IMR-90 (cell line): ENCODE results near the gene PRR19. TPM values are rescaled to one million over a fixed set of nuclear protein-coding genes. Genes with fewer than 3 reads are reported as not detected.

ENCODE experiments used
- ATAC-seq: fragments of 200-7000 bp; cut with Tn5 transposase; 2 replicates; pipeline ENCODE4 v1.9.1; 2020; ENCODE audit warnings: low read depth, mild to moderate bottlenecking, moderate library complexity
- BruUV-seq: library from RNA; stranded (reverse); fragments of 400-500 nt; replicated peaks from 2 replicates; lab custom pipeline; 2021; lab: Mats Ljungman, UMichigan
- CTCF ChIA-PET: fragments of 300-600 bp; formaldehyde crosslinking; extraction: SDS; loops from one replicate; lab custom pipeline; 2021; ENCODE audit warnings: antibody characterized with exemption; lab: Yijun Ruan, JAX
- POLR2A ChIA-PET: fragments of 300-600 bp; sonication (Branson Sonifier 250); formaldehyde crosslinking; loops from one replicate; lab custom pipeline; 2022; ENCODE audit warnings: antibody characterized with exemption; ENCODE audit not compliant: unreplicated experiment; lab: Charles Lee
- DNase-seq: peaks from one replicate; pipeline ENCODE4 v3.0.0; 2013
- H2AFZ ChIP-seq: replicated peaks from 2 replicates; pipeline ENCODE3; 2013; ENCODE audit warnings: low read length, mild to moderate bottlenecking; ENCODE audit not compliant: poor library complexity
- H2AK5ac ChIP-seq: 2 replicates; pipeline ENCODE4 v1.6.1; 2013; ENCODE audit warnings: low read depth, low read length, inconsistent platforms
- H2AK9ac ChIP-seq: replicated peaks from 2 replicates; pipeline ENCODE3; 2013; ENCODE audit warnings: mild to moderate bottlenecking, low read depth, low read length, moderate library complexity; ENCODE audit not compliant: poor library complexity
- H2BK120ac ChIP-seq: 2 replicates; pipeline ENCODE4 v1.6.1; 2013; ENCODE audit warnings: low read depth, low read length, inconsistent platforms
- H2BK15ac ChIP-seq: 3 replicates; pipeline ENCODE4 v1.6.1; 2013; ENCODE audit warnings: low read depth, low read length, inconsistent platforms
- H2BK20ac ChIP-seq: 2 replicates; pipeline ENCODE4 v1.6.1; 2013; ENCODE audit warnings: low read depth, mild to moderate bottlenecking, inconsistent platforms, low read length, moderate library complexity
- H2BK5ac ChIP-seq: 2 replicates; pipeline ENCODE4 v1.6.1; 2013; ENCODE audit warnings: mild to moderate bottlenecking, low read depth, low read length, inconsistent platforms; ENCODE audit not compliant: poor library complexity, severe bottlenecking
- H3K14ac ChIP-seq: replicated peaks from 2 replicates; pipeline ENCODE4 v1.6.1; 2013; ENCODE audit warnings: low read depth, low read length, inconsistent platforms
- H3K18ac ChIP-seq: 2 replicates; pipeline ENCODE4 v1.6.1; 2013; ENCODE audit warnings: low read depth, low read length, control low read depth
- H3K23ac ChIP-seq: 2 replicates; pipeline ENCODE4 v1.6.1; 2013; ENCODE audit warnings: low read depth, low read length, inconsistent platforms
- H3K27ac ChIP-seq: 2 replicates; pipeline ENCODE4 v1.5.1; 2013; ENCODE audit warnings: mild to moderate bottlenecking, control low read depth, low read length; ENCODE audit not compliant: insufficient read depth
- H3K27me3 ChIP-seq: 2 replicates; pipeline ENCODE4 v1.6.1; 2013; ENCODE audit warnings: low read length; ENCODE audit not compliant: control insufficient read depth, insufficient read depth
- H3K36me3 ChIP-seq: 2 replicates; pipeline ENCODE4 v1.6.1; 2013; ENCODE audit warnings: low read length, mixed read lengths; ENCODE audit not compliant: control insufficient read depth, insufficient read depth
- H3K4ac ChIP-seq: 2 replicates; pipeline ENCODE4 v1.6.1; 2013; ENCODE audit warnings: low read depth, low read length, inconsistent platforms
- H3K4me1 ChIP-seq: 2 replicates; pipeline ENCODE4 v1.6.1; 2013; ENCODE audit warnings: low read length, mixed read lengths; ENCODE audit not compliant: control insufficient read depth, insufficient read depth
- H3K4me2 ChIP-seq: 2 replicates; pipeline ENCODE4 v1.6.1; 2013; ENCODE audit warnings: low read depth, mild to moderate bottlenecking, control low read depth, low read length, moderate library complexity
- H3K4me3 ChIP-seq: 2 replicates; pipeline ENCODE4 v1.5.1; 2013; ENCODE audit warnings: low read depth, mild to moderate bottlenecking, control low read depth, low read length, moderate library complexity; ENCODE audit not compliant: insufficient read depth
- H3K56ac ChIP-seq: 2 replicates; pipeline ENCODE4 v1.6.1; 2013; ENCODE audit warnings: low read length, inconsistent platforms; ENCODE audit not compliant: insufficient read depth; ENCODE audit errors: extremely low read depth
- H3K79me1 ChIP-seq, 2 experiments: 2 replicates each; pipeline ENCODE4 v1.6.1; 2013; ENCODE audit warnings: low read length in 2 of 2, inconsistent platforms in 1 of 2, low read depth in 1 of 2
- H3K9ac ChIP-seq: 2 replicates; pipeline ENCODE4 v1.6.1; 2013; ENCODE audit warnings: low read depth, low read length, control low read depth
- H3K9me1 ChIP-seq: 2 replicates; pipeline ENCODE4 v1.6.1; 2013; ENCODE audit warnings: low read length, inconsistent platforms; ENCODE audit not compliant: insufficient read depth
- H3K9me3 ChIP-seq: 2 replicates; pipeline ENCODE4 v1.6.1; 2013; ENCODE audit warnings: low read length; ENCODE audit not compliant: control insufficient read depth, insufficient read depth
- H4K20me1 ChIP-seq: 2 replicates; pipeline ENCODE4 v1.6.1; 2013; ENCODE audit warnings: low read length, inconsistent platforms; ENCODE audit not compliant: insufficient read depth
- H4K5ac ChIP-seq: 2 replicates; pipeline ENCODE4 v1.6.1; 2013; ENCODE audit warnings: mild to moderate bottlenecking, low read depth, low read length, control low read depth
- H4K8ac ChIP-seq, 2 experiments: 2 replicates each; pipeline ENCODE4 v1.6.1; 2013; ENCODE audit warnings: low read depth in 2 of 2, low read length in 2 of 2, control low read depth in 1 of 2, inconsistent platforms in 1 of 2
- H4K91ac ChIP-seq: 2 replicates; pipeline ENCODE4 v1.6.1; 2013; ENCODE audit warnings: low read depth, low read length, inconsistent platforms; ENCODE audit not compliant: insufficient read depth
- CEBPB ChIP-seq: IDR thresholded peaks from 2 replicates; pipeline ENCODE4 v1.6.1; 2012; ENCODE audit warnings: low read depth, low read length, improper control_type of control experiment
- CHD1 ChIP-seq: IDR thresholded peaks from 2 replicates; pipeline ENCODE4 v1.6.1; 2012; ENCODE audit warnings: low read depth, low read length, improper control_type of control experiment
- FOS ChIP-seq: fragments of 150-350 bp; IDR thresholded peaks from 2 replicates; pipeline ENCODE4 v1.6.1; 2016; ENCODE audit warnings: low read depth, low read length
- MAFK ChIP-seq: IDR thresholded peaks from 2 replicates; pipeline ENCODE4 v1.6.1; 2012; ENCODE audit warnings: low read depth, low read length, improper control_type of control experiment
- MAZ ChIP-seq: IDR thresholded peaks from 2 replicates; pipeline ENCODE4 v1.6.1; 2012; ENCODE audit warnings: low read depth, mild to moderate bottlenecking, low read length, improper control_type of control experiment, moderate library complexity, borderline replicate concordance
- POLR2A ChIP-seq: IDR thresholded peaks from 2 replicates; pipeline ENCODE4 v1.6.1; 2012; ENCODE audit warnings: mild to moderate bottlenecking, low read depth, low read length
- RAD21 ChIP-seq: IDR thresholded peaks from 2 replicates; pipeline ENCODE4 v1.6.1; 2012; ENCODE audit warnings: low read length, improper control_type of control experiment
- RCOR1 ChIP-seq: IDR thresholded peaks from 2 replicates; pipeline ENCODE4 v1.6.1; 2012; ENCODE audit warnings: mild to moderate bottlenecking, low read length, improper control_type of control experiment; ENCODE audit not compliant: insufficient replicate concordance
- RFX5 ChIP-seq: IDR thresholded peaks from 2 replicates; pipeline ENCODE4 v1.8.0; 2012; ENCODE audit warnings: low read depth, mild to moderate bottlenecking, low read length, moderate library complexity
- SMC3 ChIP-seq: fragments of 150-350 bp; IDR thresholded peaks from 2 replicates; pipeline ENCODE4 v1.6.1; 2016; ENCODE audit warnings: low read depth, mild to moderate bottlenecking, antibody characterized with exemption, low read length, moderate library complexity
- WGBS, 2 experiments: methylation state at CpG; one replicate each; pipeline versions ENCODE4 v1.1.5 to v1.1.7; 2013; ENCODE audit warnings: missing lambda C conversion rate in 2 of 2; ENCODE audit not compliant: insufficient read length in 1 of 2; ENCODE audit errors: extremely low coverage in 2 of 2; 5-methylcytosine and 5-hydroxymethylcytosine counted together
- dilution Hi-C: fragments of 300-500 bp; cut with HindIII; formaldehyde crosslinking; loops from one replicate; pipeline ENCODE4 v1.14.3; 2018; ENCODE audit warnings: low sequenced_read_pairs; ENCODE audit not compliant: unreplicated experiment
- in situ Hi-C: fragments of 300-500 bp; cut with MboI; formaldehyde crosslinking; loops from 3 replicates; pipeline ENCODE4 v1.14.3; 2019; ENCODE audit warnings: low sequenced_read_pairs, inconsistent platforms, mixed read lengths
- intact Hi-C: fragments of 100-400 bp; cut with micrococcal nuclease; formaldehyde crosslinking; loops from 2 replicates; pipeline ENCODE4 v1.10.0; 2022
- polyA plus RNA-seq, 3 experiments: library from polyadenylated mRNA; depleted of rRNA; stranded (reverse); fragments of >200 nt; gene quantifications; 2 replicates each; pipeline ENCODE4 v1.2.3, GENCODE V29; 2012; ENCODE audit warnings: low replicate concordance in 1 of 3
- total RNA-seq: library from RNA; depleted of rRNA; stranded (reverse); fragments of >200 nt; gene quantifications from 2 replicates; pipeline ENCODE4 v1.2.3, GENCODE V29; 2012
- TF ChIP-seq, protein P1 (sequence below): conservative IDR thresholded peaks from 2 replicates; pipeline ENCODE4 v1.5.1; 2012; ENCODE audit warnings: mild to moderate bottlenecking, low read depth, low read length, improper control_type of control experiment
- TF ChIP-seq, protein P2 (sequence below): fragments of 150-350 bp; IDR thresholded peaks from 2 replicates; pipeline ENCODE4 v1.6.1; 2017; ENCODE audit warnings: mild to moderate bottlenecking, antibody characterized with exemption, low read length, low read depth
- TF ChIP-seq, protein P3 (sequence below): fragments of 150-350 bp; IDR thresholded peaks from 2 replicates; pipeline ENCODE4 v1.6.1; 2016; ENCODE audit warnings: low read depth, mild to moderate bottlenecking, low read length, moderate library complexity, borderline replicate concordance

The PRR19 gene
- total and polyA plus RNA-seq, 2 of the 4 experiments (the other 2 are of a cell fraction), result 0.36 to 1.6 TPM

DNA sequence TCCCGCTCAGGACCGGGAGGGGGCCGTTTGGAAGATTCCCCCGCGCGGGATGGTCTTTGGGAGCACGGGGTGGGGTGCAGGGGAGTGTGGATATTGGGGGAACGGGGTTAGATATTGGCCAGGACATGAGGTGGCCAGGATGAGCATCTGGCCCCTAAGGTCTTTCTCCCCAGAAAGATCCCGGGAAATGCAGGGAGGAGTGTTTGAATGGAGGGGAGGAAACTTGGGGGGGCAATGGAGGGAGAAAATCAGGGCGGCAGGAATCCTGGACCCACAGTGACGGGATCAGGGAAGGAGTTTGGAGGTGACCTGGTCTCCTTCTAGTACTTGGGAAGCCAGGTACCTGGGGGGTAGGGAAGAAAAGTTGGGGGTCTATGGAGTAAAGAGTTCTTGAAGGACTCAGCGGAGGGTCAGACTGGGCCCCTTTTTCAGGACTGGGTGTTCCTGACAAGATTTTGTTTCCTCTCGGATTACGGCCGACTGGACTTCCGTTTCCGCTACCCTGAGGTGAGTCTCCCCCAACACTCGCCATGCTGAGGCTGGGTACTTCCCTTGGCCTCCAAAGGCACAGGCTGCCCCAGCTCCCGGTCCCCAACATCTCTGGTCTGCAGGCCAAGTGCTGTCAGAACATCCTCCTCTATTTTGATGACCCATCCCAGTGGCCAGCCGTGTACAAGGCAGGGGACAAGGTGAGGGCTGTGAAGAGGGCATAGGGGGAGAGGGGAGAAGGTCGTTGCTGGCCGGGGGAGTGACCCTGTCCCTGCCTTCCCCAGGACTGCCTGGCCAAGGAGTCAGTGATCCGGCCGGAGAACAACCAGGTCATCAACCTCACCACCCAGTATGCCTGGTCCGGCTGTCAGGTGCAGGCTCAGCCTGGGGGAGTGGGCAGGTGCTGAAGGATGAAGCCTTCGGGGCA lies 12.2 kb downstream of the PRR19 start (continued):
- TF ChIP-seq POLR2A (no peak), RAD21 (no peak)

DNA sequence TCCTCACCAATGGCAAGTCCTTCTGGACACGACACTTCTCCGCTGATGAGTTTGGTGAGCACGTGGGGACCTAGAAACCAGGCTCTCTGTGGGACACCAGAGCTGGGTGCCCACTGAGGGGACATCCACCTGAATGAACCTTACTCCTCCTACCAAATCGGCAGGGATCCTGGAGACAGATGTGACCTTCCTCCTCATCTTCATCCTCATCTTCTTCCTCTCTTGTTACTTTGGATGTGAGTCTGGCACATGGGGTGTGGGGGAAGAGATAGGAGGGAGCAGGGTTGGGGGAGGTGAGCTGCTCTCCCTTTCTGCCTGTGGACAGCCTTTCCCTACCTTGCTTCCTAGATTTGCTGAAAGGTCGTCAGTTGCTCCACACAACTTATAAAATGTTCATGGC lies 13.1 kb downstream of the PRR19 start:
- dilution Hi-C loops, result no loop called here
- TF ChIP-seq CHD1 (no peak), RCOR1 (no peak), MAFK (no peak), RFX5 (no peak), SMC3 (no peak), MAZ (no peak), FOS (no peak), POLR2A (no peak), CEBPB (no peak)
- TF ChIP-seq, protein P1, sequence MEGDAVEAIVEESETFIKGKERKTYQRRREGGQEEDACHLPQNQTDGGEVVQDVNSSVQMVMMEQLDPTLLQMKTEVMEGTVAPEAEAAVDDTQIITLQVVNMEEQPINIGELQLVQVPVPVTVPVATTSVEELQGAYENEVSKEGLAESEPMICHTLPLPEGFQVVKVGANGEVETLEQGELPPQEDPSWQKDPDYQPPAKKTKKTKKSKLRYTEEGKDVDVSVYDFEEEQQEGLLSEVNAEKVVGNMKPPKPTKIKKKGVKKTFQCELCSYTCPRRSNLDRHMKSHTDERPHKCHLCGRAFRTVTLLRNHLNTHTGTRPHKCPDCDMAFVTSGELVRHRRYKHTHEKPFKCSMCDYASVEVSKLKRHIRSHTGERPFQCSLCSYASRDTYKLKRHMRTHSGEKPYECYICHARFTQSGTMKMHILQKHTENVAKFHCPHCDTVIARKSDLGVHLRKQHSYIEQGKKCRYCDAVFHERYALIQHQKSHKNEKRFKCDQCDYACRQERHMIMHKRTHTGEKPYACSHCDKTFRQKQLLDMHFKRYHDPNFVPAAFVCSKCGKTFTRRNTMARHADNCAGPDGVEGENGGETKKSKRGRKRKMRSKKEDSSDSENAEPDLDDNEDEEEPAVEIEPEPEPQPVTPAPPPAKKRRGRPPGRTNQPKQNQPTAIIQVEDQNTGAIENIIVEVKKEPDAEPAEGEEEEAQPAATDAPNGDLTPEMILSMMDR, result no peak
- TF ChIP-seq, protein P2, sequence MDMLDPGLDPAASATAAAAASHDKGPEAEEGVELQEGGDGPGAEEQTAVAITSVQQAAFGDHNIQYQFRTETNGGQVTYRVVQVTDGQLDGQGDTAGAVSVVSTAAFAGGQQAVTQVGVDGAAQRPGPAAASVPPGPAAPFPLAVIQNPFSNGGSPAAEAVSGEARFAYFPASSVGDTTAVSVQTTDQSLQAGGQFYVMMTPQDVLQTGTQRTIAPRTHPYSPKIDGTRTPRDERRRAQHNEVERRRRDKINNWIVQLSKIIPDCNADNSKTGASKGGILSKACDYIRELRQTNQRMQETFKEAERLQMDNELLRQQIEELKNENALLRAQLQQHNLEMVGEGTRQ, result no peak
- TF ChIP-seq, protein P3, sequence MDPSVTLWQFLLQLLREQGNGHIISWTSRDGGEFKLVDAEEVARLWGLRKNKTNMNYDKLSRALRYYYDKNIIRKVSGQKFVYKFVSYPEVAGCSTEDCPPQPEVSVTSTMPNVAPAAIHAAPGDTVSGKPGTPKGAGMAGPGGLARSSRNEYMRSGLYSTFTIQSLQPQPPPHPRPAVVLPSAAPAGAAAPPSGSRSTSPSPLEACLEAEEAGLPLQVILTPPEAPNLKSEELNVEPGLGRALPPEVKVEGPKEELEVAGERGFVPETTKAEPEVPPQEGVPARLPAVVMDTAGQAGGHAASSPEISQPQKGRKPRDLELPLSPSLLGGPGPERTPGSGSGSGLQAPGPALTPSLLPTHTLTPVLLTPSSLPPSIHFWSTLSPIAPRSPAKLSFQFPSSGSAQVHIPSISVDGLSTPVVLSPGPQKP, result no peak

More for the DNA sequence above, 13.1 kb downstream of the PRR19 start:
- H2BK20ac ChIP-seq, result no peak overlapping the region
- no peaks in the 10 kb centered on the region; the same call in 1 of the 2 replicates for H4K20me1 ChIP-seq
- no peak overlapping the region for H4K5ac ChIP-seq
- no peak overlapping the region for H2AK9ac ChIP-seq
- ATAC-seq (no peak), DNase-seq (no peak)
- no peaks in the 10 kb centered on the region for H3K9me3 ChIP-seq
- no peak overlapping the region for H3K18ac ChIP-seq
- no peak overlapping the region for H3K56ac ChIP-seq
- H3K4me2 ChIP-seq, result no peak overlapping the region
- H2BK120ac ChIP-seq, result no peak overlapping the region
- WGBS, 2 experiments, result no CpG with 5 or more reads among the region's 5 CpGs
- no peak overlapping the region for H4K8ac ChIP-seq
- peaks cover 26% of the 10 kb centered on the region for H3K27me3 ChIP-seq
- intact Hi-C loops, result no loop called here
- no peak overlapping the region for H2BK5ac ChIP-seq
- no peaks in the 10 kb centered on the region for H3K36me3 ChIP-seq
- no peak overlapping the region for H2AK5ac ChIP-seq
- no peak overlapping the region for H3K27ac ChIP-seq
- no peak overlapping the region for H3K14ac ChIP-seq
- POLR2A ChIA-PET, result no interaction called here
- in situ Hi-C loops, result no loop called here
- no peak overlapping the region for H4K91ac ChIP-seq
- no peak overlapping the region for H2AFZ ChIP-seq
- no TSS peak for BruUV-seq
- no peaks in the 10 kb centered on the region for H3K79me1 ChIP-seq
- no peak overlapping the region for H3K23ac ChIP-seq
- peaks cover 10% of the 10 kb centered on the region for H3K9me1 ChIP-seq
- no peak overlapping the region for H3K4me3 ChIP-seq
- peaks cover 3% of the 10 kb centered on the region for H3K4me1 ChIP-seq
- no peak overlapping the region for H2BK15ac ChIP-seq
- no peak overlapping the region for H3K9ac ChIP-seq
- H3K4ac ChIP-seq, result no peak overlapping the region
- CTCF ChIA-PET, result no interaction called here
